ENCODE results near the gene GIMAP6. TPM values are rescaled to one million over a fixed set of nuclear protein-coding genes. Genes with fewer than 3 reads are reported as not detected.
"Not testable (repeated sequence)": the region's sequence is repeated elsewhere in the genome, so short reads cannot be mapped to it uniquely, and the experiment has no call there.

Gene GIMAP6
- total RNA-seq, 4 donors from 2014 or later: 2.2 to 11.7 (median 6.9) TPM

DNA sequence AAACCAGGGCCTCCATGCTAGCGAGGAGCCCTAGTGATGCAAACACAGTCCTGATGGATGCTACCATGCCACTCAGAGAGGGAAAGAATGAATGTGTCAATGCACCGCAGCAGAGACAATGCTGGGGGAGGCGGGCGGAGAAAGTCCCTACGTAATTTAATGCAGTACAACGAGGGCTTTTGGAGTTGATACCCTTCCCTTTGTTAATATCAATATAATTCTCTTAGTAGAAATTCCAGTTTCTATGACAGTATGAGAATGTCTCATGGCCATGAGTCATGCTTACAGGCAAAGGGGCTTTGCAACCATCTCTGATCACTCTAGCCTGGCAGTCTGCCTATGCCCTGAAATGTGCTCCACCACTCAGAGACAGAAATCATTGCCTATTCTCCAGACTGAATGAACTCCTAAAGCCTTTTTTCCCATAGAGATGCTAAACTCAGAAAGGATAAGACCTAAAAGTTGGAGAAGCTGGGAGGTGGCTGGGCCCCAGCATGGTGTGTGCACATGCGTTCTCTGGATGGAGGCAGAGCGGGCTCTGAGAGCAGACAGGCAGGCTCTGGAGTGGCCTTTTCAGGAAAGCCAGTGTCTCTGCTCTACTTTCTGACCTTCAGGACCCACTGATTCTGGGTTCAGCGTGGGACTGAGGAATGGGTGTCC is 33.0 kb upstream of the GIMAP6 start:
- whole genome bisulfite sequencing, 2 donors (ENCODE audit: low coverage in 1 of 2): 80 to 88% methylated on average over 1 to 9 of the region's 9 CpGs
- Histone ChIP-seq H3K36me3 (no peaks in the 10 kb centered on the region), H3K4me3 (no peak overlapping the region), H3K9me3 (no peaks in the 10 kb centered on the region), H3K27me3 (no peaks in the 10 kb centered on the region), H3K4me1 (peaks cover 0 to 5% (median 0%) of the 10 kb centered on the region in 4 donors), H3K27ac (peak overlapping the region; percentile 28 to 50 (median 41))
- no peak for DNase-seq
- intact Hi-C loops (cut with DNase I; ENCODE audit: low total_unique reads) (no loop called here), in situ Hi-C loops (cut with MboI; ENCODE audit: low pct_ligation_motif_present in 1 of 4, low pct_unique_long_range_greater_than_20kb in 1 of 4, low sequenced_read_pairs in 3 of 4) (no loop called here)
- TF ChIP-seq EP300 (IDR thresholded peaks at IDR 0.05; ENCODE audit: low read depth) (no peak), POLR2A (IDR thresholded peaks at IDR 0.05) (no peak), POLR2AphosphoS5 (IDR thresholded peaks at IDR 0.05) (no peak)
- TF ChIP-seq, protein P1, sequence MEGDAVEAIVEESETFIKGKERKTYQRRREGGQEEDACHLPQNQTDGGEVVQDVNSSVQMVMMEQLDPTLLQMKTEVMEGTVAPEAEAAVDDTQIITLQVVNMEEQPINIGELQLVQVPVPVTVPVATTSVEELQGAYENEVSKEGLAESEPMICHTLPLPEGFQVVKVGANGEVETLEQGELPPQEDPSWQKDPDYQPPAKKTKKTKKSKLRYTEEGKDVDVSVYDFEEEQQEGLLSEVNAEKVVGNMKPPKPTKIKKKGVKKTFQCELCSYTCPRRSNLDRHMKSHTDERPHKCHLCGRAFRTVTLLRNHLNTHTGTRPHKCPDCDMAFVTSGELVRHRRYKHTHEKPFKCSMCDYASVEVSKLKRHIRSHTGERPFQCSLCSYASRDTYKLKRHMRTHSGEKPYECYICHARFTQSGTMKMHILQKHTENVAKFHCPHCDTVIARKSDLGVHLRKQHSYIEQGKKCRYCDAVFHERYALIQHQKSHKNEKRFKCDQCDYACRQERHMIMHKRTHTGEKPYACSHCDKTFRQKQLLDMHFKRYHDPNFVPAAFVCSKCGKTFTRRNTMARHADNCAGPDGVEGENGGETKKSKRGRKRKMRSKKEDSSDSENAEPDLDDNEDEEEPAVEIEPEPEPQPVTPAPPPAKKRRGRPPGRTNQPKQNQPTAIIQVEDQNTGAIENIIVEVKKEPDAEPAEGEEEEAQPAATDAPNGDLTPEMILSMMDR (IDR thresholded peaks at IDR 0.05): no peak

DNA sequence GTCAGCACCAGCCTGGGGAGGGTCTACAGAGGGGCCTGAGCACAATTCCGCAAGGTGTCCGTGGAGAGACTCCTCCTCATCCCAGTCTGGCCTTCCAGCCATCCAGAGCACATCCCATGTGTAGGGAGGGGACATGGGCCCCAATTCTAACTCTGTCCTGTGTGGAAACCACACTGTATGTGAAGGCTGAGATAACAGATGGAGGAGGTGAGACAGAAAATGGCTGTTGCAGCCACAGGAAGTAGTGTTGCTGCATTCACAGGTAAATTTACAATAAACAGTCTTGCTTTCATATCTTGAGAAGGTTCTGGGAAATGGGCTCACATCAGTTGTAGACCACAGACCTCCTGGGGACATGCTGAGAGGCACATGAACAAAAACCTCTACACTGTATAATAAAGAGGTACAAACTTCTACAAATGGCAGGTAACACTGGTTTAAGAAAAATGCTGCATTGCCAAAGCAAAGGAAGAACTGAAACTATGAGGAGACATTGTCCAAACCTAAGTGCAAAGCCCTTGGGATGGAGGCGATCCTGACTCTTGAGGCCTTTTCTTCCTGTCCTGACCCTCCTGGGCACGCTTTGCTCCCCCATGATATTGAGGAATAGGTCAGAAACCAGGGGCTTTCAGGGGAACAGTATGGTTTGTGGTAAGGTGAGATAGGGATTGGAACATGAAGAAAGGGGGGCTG is 31.8 kb upstream of the GIMAP6 start:
- in situ Hi-C loops (cut with MboI; ENCODE audit: low pct_ligation_motif_present in 1 of 4, low pct_unique_long_range_greater_than_20kb in 1 of 4, low sequenced_read_pairs in 3 of 4): no loop called here

GRCh38 chr7:150662821-150663220 is 30.6 kb upstream of the GIMAP6 start:
- H3K9me3 ChIP-seq; DNase-seq; H3K27me3 ChIP-seq; in situ Hi-C loops (cut with MboI; ENCODE audit: low pct_ligation_motif_present in 1 of 4, low pct_unique_long_range_greater_than_20kb in 1 of 4, low sequenced_read_pairs in 3 of 4); H3K4me3 ChIP-seq; H3K4me1 ChIP-seq; H3K36me3 ChIP-seq; H3K27ac ChIP-seq; intact Hi-C loops (cut with DNase I; ENCODE audit: low total_unique reads): not testable (repeated sequence)

More for the DNA sequence above, 31.8 kb upstream of the GIMAP6 start:
- Histone ChIP-seq H3K4me1 (peaks cover 0 to 5% (median 0%) of the 10 kb centered on the region in 4 donors), H3K27me3 (no peaks in the 10 kb centered on the region), H3K27ac (peak overlapping the region; percentile 28 to 34 (median 29)), H3K4me3 (no peak overlapping the region), H3K36me3 (no peaks in the 10 kb centered on the region), H3K9me3 (no peaks in the 10 kb centered on the region)
- peak; percentile 23 for DNase-seq
- TF ChIP-seq POLR2A (IDR thresholded peaks at IDR 0.05) (no peak), EP300 (IDR thresholded peaks at IDR 0.05; ENCODE audit: low read depth) (no peak), POLR2AphosphoS5 (IDR thresholded peaks at IDR 0.05) (no peak)
- TF ChIP-seq, protein P1 (IDR thresholded peaks at IDR 0.05): no peak
- 92 to 100% methylated on average over 1 to 4 of the region's 4 CpGs for WGBS, 2 donors (ENCODE audit: low coverage in 1 of 2)
- intact Hi-C loops (cut with DNase I; ENCODE audit: low total_unique reads): no loop called here

DNA sequence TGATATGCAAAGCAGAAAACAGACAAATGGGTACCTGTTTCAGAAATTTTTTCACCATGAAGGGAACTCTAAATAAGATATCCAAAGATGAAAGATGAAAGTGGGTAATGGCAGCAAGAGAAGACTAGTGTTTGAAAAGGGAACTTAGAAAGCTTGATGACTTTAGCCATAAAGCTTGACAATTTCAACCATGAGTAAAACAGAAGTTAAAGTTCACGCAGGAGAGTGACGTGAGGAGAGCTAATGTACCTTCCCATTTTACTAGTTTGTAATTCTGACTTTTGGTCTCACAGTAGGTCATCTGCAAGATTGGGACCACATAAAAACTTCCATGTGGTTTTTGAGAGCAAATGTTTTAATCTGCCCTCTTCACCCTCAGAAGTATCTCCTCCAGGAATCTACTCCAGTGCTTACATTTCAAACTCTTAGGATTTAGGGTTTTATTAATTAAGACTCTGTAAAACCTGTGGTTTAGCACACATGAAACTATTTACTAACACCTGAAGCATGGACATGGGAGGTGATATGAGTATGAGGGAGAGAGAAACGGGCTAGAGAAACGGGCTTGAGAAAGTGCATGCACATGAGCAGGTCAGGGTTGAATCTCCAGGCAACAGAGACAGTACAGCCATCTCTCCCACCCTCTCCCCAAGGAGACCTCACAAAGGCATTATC is 28.9 kb upstream of the GIMAP6 start:
- H3K27ac ChIP-seq: no peak overlapping the region
- H3K9me3 ChIP-seq: no peaks in the 10 kb centered on the region
- WGBS, 2 donors (ENCODE audit: low coverage in 1 of 2): 82% methylated on average over 4 of the region's 4 CpGs; no CpG with 5 or more reads in 1 of the 2 donors
- no peak for DNase-seq
- TF ChIP-seq EP300 (IDR thresholded peaks at IDR 0.05; ENCODE audit: low read depth): no peak
- TF ChIP-seq, protein P1 (IDR thresholded peaks at IDR 0.05): no peak
- no peak for TF ChIP-seq POLR2AphosphoS5 (IDR thresholded peaks at IDR 0.05)
- TF ChIP-seq POLR2A (IDR thresholded peaks at IDR 0.05): no peak
- H3K4me1 ChIP-seq: peaks cover 0 to 5% (median 0%) of the 10 kb centered on the region in 4 donors
- intact Hi-C loops (cut with DNase I; ENCODE audit: low total_unique reads) (no loop called here), in situ Hi-C loops (cut with MboI; ENCODE audit: low pct_ligation_motif_present in 1 of 4, low pct_unique_long_range_greater_than_20kb in 1 of 4, low sequenced_read_pairs in 3 of 4) (no loop called here)
- no peak overlapping the region for H3K4me3 ChIP-seq
- H3K27me3 ChIP-seq: no peaks in the 10 kb centered on the region
- H3K36me3 ChIP-seq: no peaks in the 10 kb centered on the region
